Smooth muscle cell of the brain vasculature (primary cell): Measurements from ENCODE around the gene TNS3.
"Not testable (repeated sequence)": the region's sequence is repeated elsewhere in the genome, so short reads cannot be mapped to it uniquely, and the experiment has no call there.

Experiments used
- DNase-seq: peaks from one replicate; pipeline ENCODE4 v3.0.0-alpha.2; 2012; ENCODE audit warnings: low read depth, low spot score

The TNS3 gene

GRCh38 chr7:47473499-47474210, 108.3 kb downstream of the TNS3 start:
- no peak for DNase-seq

- no peak for DNase-seq
Measured at GRCh38 chr7:47472444-47473157, 109.3 kb downstream of the TNS3 start.

GRCh38 chr7:47471831-47472230, 110.1 kb downstream of the TNS3 start:
- DNase-seq = no peak

- no peak for DNase-seq
Measured at GRCh38 chr7:47471358-47471703, 110.6 kb downstream of the TNS3 start.

GRCh38 chr7:47470567-47471357, 111.1 kb downstream of the TNS3 start:
- DNase-seq = no peak

GRCh38 chr7:47469846-47470245, 112.1 kb downstream of the TNS3 start:
- not testable (repeated sequence) for DNase-seq

GRCh38 chr7:47466832-47467231, 115.1 kb downstream of the TNS3 start:
- DNase-seq = no peak

- no peak for DNase-seq
Measured at GRCh38 chr7:47465191-47465590, 116.7 kb downstream of the TNS3 start.

- DNase-seq = no peak
Measured at GRCh38 chr7:47464266-47464665, 117.6 kb downstream of the TNS3 start.

GRCh38 chr7:47461746-47462145, 120.2 kb downstream of the TNS3 start:
- DNase-seq = no peak

- DNase-seq = no peak
Measured at GRCh38 chr7:47461161-47461560, 120.8 kb downstream of the TNS3 start.

GRCh38 chr7:47460251-47460989, 121.5 kb downstream of the TNS3 start:
- DNase-seq = no peak

GRCh38 chr7:47458486-47458885, 123.4 kb downstream of the TNS3 start:
- DNase-seq = no peak

GRCh38 chr7:47458057-47458456, 123.9 kb downstream of the TNS3 start:
- no peak for DNase-seq

GRCh38 chr7:47456210-47456955, 125.5 kb downstream of the TNS3 start:
- no peak for DNase-seq

GRCh38 chr7:47455872-47456185, 126.1 kb downstream of the TNS3 start:
- DNase-seq = no peak

- DNase-seq = no peak
Measured at GRCh38 chr7:47454974-47455871, 126.7 kb downstream of the TNS3 start.

- DNase-seq = no peak
Measured at GRCh38 chr7:47454069-47454973, 127.6 kb downstream of the TNS3 start.
